ENCODE measurements around the gene KLHL29.

DNA sequence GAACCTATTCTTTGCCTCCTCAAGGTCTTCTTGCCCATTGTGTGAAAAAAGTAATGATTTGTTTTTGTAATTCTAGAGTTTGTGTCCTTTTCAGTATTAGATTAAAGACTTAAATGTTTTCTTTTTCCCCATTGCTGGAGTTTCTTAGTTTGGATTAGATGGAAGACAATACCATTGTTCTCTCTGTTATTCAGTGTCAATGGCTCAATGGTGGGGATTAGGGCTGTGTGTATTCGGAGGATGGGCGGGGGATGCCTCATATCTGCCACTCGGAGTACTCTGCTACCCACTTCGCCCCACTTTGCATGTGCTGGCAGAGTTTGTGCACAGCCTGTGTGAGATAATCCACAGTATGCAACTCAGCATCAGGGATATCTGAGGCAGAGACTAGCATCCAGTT, 90.1 kb downstream of the KLHL29 start:
- TF ChIP-seq POLR2A (IDR thresholded peaks at IDR 0.05; ENCODE audit: low read depth, low read length) (no peak), TAF1 (IDR thresholded peaks at IDR 0.05; ENCODE audit: borderline replicate concordance, low read depth, low read length) (no peak)
